Activated naive CD8-positive, alpha-beta T cell treated with anti-CD3 and anti-CD28 coated beads, Interleukin-2, amount 50 U/mL, for 24 hours (primary cell): ENCODE results near the gene PDLIM1.
A peak's percentile ranks its signal among the peaks of the same experiment; 100 is the strongest.

Source experiments
- ATAC-seq: fragments of 150-1000 bp; cut with Tn5 transposase; one replicate; pipeline ENCODE4 v1.10.0; 2021
- DNase-seq: peaks from one replicate; pipeline ENCODE4 v3.0.0; 2021
- H3K27ac Mint-ChIP-seq: one replicate; pipeline ENCODE4 v1.8.0; 2021; ENCODE audit warnings: mild to moderate bottlenecking, mixed read lengths
- H3K27me3 Mint-ChIP-seq: one replicate; pipeline ENCODE4 v1.8.0; 2021; ENCODE audit warnings: mixed read lengths
- H3K36me3 Mint-ChIP-seq: one replicate; pipeline ENCODE4 v1.8.0; 2021; ENCODE audit warnings: low read depth, mixed read lengths
- H3K4me1 Mint-ChIP-seq: one replicate; pipeline ENCODE4 v1.8.0; 2021; ENCODE audit warnings: mixed read lengths
- H3K4me3 Mint-ChIP-seq: one replicate; pipeline ENCODE4 v1.8.0; 2021; ENCODE audit warnings: mild to moderate bottlenecking, moderate library complexity, mixed read lengths
- H3K9me3 Mint-ChIP-seq: one replicate; pipeline ENCODE4 v1.8.0; 2021; ENCODE audit warnings: mixed read lengths

Gene PDLIM1

DNA sequence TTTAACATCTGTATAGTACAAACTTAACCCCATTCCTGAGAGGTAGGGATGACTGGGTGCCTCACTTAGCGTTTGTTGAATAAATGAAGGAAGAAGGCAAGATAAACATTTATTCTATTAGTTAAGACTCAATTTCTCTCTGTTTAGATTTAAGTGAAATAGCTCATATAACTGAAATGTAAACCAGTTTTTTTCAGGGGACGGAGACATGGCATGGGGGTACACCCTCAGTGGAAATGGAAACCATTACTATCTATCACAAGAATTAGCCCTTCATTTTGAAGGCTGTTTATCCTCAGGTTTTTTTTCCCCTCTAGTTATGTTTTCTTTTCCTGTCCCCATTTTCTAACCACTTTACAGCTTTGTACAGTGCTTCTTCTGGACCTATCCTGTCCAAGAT, 35.6 kb upstream of the PDLIM1 start:
- no peaks in the 10 kb centered on the region for H3K9me3 Mint-ChIP-seq
- no peaks in the 10 kb centered on the region for H3K27me3 Mint-ChIP-seq
- no peaks in the 10 kb centered on the region for H3K36me3 Mint-ChIP-seq
- DNase-seq (no peak), ATAC-seq (no peak)
- H3K27ac Mint-ChIP-seq: no peak overlapping the region
- no peaks in the 10 kb centered on the region for H3K4me1 Mint-ChIP-seq
- H3K4me3 Mint-ChIP-seq: no peak overlapping the region

DNA sequence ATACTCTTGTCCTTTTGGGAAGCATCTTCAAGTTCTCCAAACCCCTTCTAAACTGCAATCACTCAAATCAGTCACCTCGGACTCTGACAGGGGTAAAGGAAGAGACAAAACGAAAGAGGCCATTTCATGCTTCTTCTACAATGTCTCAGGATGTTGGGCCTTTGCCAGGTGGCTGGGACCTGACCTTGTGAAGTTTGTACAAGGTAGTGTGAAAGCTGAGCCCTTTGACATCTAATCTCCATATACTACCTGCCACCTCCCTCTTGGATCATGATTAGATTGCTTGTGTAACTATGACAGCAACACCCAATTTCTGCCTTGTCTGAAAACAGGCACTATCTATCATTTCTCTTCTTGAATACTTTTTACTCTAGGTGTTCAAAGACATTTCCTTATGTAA, 35.1 kb upstream of the PDLIM1 start:
- ATAC-seq (no peak), DNase-seq (no peak)
- no peaks in the 10 kb centered on the region for H3K9me3 Mint-ChIP-seq
- no peaks in the 10 kb centered on the region for H3K36me3 Mint-ChIP-seq
- H3K4me3 Mint-ChIP-seq: no peak overlapping the region
- H3K27me3 Mint-ChIP-seq: no peaks in the 10 kb centered on the region
- H3K27ac Mint-ChIP-seq: no peak overlapping the region
- H3K4me1 Mint-ChIP-seq: no peaks in the 10 kb centered on the region

DNA sequence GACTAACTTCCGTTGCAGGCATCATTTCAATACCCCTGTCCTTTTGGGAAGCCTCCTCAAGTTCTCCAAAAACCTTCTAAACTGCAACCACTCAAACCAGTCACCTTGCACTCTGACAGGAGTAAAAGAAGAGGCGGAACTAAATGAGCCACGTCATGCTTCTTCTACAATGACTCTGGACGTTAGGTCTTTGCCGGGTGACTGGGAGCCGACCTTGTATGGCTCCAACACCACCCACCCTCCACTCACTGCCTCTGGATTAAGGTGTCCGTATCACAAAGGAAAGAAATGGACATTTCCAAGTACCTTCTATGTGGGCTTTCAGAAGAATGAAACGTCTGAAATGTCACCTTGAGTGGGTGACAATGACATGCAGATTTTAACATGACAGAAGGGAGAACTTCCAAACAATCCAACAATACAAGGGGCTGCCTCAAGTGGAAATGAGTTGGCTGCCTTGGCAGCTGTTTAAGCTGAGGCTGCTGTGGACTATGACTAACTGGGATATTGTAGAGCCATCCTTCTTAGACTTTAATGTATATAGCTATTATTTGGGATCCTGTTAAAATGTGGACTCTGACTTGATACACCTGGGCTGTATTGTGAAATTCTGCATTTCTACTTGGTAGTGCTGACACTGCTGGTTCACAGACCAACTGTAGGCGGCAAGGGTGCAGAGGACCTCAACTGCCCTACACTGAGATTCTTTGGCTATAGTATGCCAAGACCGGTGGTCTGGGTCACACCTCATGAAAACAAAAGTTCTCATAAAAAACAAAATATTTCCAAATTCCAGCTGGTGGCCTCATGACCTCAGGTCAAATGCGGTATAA, 33.8 kb upstream of the PDLIM1 start:
- ATAC-seq (no peak), DNase-seq (no peak)
- H3K9me3 Mint-ChIP-seq: no peaks in the 10 kb centered on the region
- H3K27me3 Mint-ChIP-seq: no peaks in the 10 kb centered on the region
- no peaks in the 10 kb centered on the region for H3K36me3 Mint-ChIP-seq
- no peak overlapping the region for H3K4me3 Mint-ChIP-seq
- no peaks in the 10 kb centered on the region for H3K4me1 Mint-ChIP-seq
- no peak overlapping the region for H3K27ac Mint-ChIP-seq

DNA sequence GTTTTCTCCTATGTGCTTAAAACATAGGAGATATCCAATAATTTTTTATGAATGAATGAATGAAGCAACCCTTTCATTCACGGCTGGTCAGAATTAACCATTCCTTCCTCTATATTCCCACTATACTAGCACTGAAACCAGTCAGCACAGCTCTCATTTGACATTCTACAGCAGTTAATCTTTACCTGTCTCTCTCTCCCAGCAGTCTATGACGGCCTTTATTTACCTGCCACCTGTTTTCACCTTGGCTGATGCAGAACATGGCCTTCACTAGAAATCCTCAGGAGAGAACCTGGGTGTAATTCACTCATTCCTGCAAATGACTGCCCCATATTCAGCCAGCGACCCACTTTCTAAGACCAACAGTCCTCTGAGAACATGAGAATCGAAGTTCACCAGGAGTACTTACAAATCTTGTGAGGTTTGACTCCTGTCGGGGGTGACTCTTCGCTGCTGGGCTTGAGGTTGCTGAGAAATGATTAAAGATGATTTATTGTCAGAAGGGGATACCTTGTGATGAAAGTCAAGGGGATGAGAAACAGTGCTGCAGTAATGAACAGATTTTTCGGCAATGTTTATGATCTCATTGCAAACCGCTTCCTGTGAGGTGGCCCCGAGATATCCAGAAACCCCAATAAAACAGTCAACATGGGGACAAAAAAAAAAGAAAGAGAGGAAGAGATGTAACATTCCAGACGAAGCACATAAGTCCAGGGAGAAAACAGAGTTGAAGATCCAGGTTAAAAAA, 30.9 kb upstream of the PDLIM1 start:
- H3K4me1 Mint-ChIP-seq: no peaks in the 10 kb centered on the region
- H3K36me3 Mint-ChIP-seq: no peaks in the 10 kb centered on the region
- H3K9me3 Mint-ChIP-seq: no peaks in the 10 kb centered on the region
- H3K27ac Mint-ChIP-seq: no peak overlapping the region
- no peaks in the 10 kb centered on the region for H3K27me3 Mint-ChIP-seq
- no peak for DNase-seq
- H3K4me3 Mint-ChIP-seq: no peak overlapping the region
- no peak for ATAC-seq

DNA sequence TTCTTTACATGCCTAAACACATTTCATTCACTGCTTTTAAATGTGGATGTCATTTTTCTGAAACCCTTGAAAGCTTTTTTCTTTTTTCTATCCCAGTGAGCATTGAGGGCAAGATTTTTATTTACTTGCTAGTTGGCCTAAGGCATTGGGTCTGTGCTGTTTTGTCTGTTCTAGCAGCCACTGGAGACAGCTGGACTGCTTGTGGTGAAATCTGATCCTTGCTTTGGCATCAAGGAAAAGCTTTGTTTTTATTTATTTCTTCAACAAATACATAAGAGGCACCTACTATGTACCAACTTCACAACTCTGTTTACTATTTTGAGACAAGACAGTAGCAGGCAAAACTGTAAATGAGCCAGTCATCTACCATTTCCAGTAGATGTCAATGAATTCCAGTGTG, 28.4 kb upstream of the PDLIM1 start:
- Mint-ChIP-seq H3K4me3 (no peak overlapping the region), H3K36me3 (no peaks in the 10 kb centered on the region), H3K27ac (no peak overlapping the region), H3K9me3 (no peaks in the 10 kb centered on the region), H3K4me1 (no peaks in the 10 kb centered on the region), H3K27me3 (no peaks in the 10 kb centered on the region)
- ATAC-seq (no peak), DNase-seq (no peak)

DNA sequence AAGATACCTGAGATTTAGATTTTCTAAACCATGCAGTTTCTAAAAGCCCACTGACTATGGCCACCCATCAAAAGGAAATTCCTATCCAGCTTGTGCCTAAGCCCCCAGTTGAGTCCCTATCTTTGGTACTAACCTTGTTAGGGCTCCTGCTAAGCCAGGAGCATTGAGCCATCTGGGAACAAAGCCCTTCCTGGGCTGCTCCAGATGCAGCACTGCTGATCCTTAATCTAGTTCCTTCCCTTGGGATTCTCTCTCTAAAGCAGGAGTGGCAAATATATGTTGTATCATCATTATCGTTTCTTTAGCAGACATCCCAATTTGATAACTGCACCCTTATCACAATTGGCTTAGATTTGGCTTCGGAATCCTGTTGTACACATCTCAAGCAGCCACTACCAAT, 24.7 kb upstream of the PDLIM1 start:
- ATAC-seq: no peak
- H3K27me3 Mint-ChIP-seq: no peaks in the 10 kb centered on the region
- DNase-seq: no peak
- H3K4me1 Mint-ChIP-seq: no peaks in the 10 kb centered on the region
- no peaks in the 10 kb centered on the region for H3K9me3 Mint-ChIP-seq
- no peak overlapping the region for H3K4me3 Mint-ChIP-seq
- H3K36me3 Mint-ChIP-seq: no peaks in the 10 kb centered on the region
- H3K27ac Mint-ChIP-seq: no peak overlapping the region

DNA sequence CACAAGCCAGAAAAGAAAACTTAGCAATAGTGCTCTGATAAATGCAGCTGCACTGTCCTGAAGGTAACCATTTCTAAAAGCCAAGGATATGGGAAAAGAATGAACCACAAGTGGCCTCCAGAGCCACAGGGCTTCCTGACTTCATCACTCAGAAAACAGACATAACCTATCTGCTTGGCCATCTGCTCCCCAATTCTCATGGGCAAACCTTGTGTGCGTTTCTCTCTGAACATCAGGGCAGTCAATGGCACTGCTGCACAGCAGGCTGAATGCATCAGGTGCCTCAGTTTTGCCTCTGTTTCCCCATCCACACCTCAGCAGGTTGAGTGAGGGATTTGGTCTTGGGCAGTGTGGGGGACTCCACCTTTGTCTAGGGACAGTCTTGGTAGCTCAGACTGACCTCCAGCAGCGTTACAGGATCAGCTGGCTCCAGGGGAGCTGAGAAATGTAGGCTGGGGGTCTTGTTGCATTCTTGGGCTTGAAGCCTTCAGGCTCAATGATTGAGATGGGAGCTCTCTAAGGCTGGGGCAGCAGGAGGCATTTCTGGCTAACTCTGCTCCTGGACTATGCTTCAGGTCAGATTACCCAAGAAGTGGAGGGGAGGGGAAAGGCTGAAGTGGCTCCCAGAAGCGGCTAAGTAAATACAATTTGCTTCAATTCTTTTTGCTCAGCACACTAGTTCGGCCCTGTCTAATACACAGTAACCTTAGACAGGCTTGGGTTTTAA, 23.6 kb upstream of the PDLIM1 start:
- H3K4me1 Mint-ChIP-seq: peaks cover 3% of the 10 kb centered on the region
- no peak overlapping the region for H3K27ac Mint-ChIP-seq
- no peak for ATAC-seq
- no peak for DNase-seq
- no peaks in the 10 kb centered on the region for H3K27me3 Mint-ChIP-seq
- H3K4me3 Mint-ChIP-seq: no peak overlapping the region
- no peaks in the 10 kb centered on the region for H3K9me3 Mint-ChIP-seq
- H3K36me3 Mint-ChIP-seq: no peaks in the 10 kb centered on the region

DNA sequence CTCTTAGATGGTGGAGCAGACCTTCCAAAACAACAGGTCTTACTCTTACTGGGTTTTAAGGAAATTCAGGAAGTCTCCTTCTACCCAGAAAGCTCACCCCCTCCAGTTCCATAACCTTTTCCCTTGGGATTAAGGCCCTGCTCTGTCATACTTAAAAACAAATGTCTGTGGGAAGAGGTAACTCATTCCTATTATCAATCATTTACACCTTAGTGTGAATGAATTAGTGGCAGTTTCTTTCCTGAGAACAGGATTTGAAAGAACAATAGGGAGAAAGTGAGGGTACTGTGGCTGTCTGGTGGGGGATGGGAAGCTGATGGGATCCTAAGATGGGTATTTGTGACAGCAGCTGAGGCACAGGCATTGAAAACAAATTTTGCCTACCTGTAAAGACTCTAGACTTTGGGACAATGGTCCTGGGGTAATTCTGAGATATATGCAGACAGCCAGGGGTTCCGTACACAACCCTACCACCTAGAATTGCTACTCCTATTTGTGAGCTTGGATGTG, 22.2 kb upstream of the PDLIM1 start:
- no peak overlapping the region for H3K27ac Mint-ChIP-seq
- peaks cover 10% of the 10 kb centered on the region for H3K4me1 Mint-ChIP-seq
- no peaks in the 10 kb centered on the region for H3K27me3 Mint-ChIP-seq
- DNase-seq: no peak
- H3K4me3 Mint-ChIP-seq: no peak overlapping the region
- no peak for ATAC-seq
- no peaks in the 10 kb centered on the region for H3K9me3 Mint-ChIP-seq
- no peaks in the 10 kb centered on the region for H3K36me3 Mint-ChIP-seq

DNA sequence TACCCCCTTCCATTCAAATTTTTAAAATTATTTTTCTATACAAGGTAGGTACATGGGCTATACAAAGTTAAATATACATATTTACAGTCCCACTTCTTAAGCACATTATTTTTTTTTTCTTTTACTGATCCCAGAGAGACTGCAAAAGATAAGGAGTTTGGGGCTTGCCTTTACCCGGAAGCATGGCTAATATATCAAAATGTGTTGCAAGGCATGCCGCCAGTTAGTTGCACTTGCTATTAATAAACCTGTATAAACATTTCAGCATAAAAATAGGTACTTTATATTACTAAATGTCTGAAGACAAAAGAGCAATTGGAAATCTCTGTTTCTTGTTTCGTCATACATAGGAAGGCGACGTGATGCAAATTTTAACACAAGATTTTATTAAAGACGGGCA, 21.5 kb upstream of the PDLIM1 start:
- ATAC-seq: no peak
- DNase-seq: no peak
- no peak overlapping the region for H3K4me3 Mint-ChIP-seq
- peaks cover 10% of the 10 kb centered on the region for H3K4me1 Mint-ChIP-seq
- no peaks in the 10 kb centered on the region for H3K9me3 Mint-ChIP-seq
- peaks cover under 1% of the 10 kb centered on the region for H3K27me3 Mint-ChIP-seq
- no peaks in the 10 kb centered on the region for H3K36me3 Mint-ChIP-seq
- no peak overlapping the region for H3K27ac Mint-ChIP-seq

DNA sequence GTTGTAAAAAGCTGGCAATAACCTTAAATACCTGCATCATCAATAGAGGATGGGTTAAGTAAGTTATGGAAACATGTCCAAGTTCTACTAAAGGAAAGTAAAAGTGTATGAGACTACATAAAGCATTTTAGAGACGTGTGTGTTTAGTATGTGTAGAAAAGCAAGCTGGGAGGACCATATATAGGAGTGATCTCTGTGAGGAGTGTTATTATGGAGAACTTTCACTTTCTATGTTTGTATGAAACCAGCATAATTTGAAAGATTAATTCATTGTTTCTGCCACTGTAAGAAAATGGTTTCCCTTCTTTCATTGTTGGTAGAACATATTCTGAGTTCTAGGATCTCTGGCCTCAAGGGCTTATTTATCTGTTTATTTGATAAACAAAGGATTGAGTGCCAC, 19.2 kb upstream of the PDLIM1 start:
- H3K4me3 Mint-ChIP-seq: no peak overlapping the region
- H3K9me3 Mint-ChIP-seq: no peaks in the 10 kb centered on the region
- peaks cover 10% of the 10 kb centered on the region for H3K4me1 Mint-ChIP-seq
- DNase-seq (no peak), ATAC-seq (no peak)
- H3K27me3 Mint-ChIP-seq: peaks cover 4% of the 10 kb centered on the region
- H3K27ac Mint-ChIP-seq: no peak overlapping the region
- H3K36me3 Mint-ChIP-seq: no peaks in the 10 kb centered on the region

DNA sequence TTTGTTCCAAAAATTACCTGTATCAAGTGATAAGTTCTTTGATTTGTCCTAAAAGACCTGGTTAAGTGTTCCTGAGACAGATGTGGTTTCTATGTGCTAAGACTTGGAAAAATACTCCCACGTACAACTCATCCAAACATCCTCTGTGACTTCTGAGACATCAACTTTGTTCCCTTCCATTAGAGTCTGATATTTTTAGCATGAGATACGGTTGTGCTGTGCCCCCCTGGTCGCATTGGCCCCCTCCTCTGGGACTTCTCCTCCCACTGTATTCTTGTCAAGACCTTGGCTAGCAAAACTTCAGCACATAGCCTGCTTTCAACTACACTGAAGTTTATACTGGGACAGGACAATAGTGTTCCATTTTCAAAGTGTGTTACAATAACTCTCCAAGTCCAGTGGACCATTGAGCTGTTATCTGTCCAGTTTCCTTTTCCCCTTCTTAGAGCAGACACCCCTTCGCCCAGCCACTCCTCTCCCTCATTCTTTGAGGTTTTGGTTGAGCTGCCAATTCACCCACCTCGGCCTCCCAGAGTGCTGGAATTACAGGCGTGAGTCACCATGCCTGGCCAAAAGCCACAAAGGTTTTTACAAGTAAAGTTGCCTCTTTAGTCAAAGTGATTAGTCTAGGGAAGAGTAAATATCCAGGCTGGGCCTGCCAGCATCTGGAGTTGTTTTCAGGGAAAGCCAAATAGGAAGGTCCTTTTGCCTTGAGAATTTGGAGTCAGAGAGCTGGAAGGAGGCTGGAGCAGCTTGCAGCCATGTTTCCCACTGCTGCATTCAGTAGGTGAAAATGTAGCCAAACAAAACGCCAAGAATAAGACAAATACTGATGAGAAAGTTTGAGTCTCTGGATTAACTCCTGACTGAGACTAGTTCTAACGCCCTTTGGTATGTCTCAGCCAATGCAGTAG, 17.8 kb upstream of the PDLIM1 start:
- Mint-ChIP-seq H3K27me3 (peaks cover 4% of the 10 kb centered on the region), H3K27ac (no peak overlapping the region), H3K9me3 (no peaks in the 10 kb centered on the region), H3K4me1 (peaks cover 10% of the 10 kb centered on the region), H3K36me3 (no peaks in the 10 kb centered on the region), H3K4me3 (no peak overlapping the region)
- no peak for DNase-seq
- peak; percentile 49 for ATAC-seq

DNA sequence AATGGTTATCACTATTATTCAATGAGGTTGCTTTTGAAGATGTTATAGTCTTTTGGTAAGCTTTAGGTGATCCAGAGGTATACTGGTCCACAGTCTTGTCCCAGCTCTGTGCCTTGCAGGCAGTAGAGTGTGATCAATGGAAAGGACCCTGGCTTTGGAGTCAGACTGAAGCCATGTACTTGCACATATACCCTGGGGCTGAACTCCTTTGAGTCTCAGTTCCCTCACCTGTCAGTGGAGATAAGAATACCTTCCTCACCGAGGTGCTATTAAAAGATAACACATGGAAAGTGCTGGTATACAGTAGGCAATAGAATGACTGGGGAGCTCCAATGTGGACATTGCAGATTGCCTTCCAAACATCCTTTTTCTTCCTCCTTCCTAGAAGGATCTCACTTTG, 16.0 kb upstream of the PDLIM1 start:
- H3K4me3 Mint-ChIP-seq: no peak overlapping the region
- no peak overlapping the region for H3K27ac Mint-ChIP-seq
- H3K27me3 Mint-ChIP-seq: peaks cover 4% of the 10 kb centered on the region
- no peaks in the 10 kb centered on the region for H3K36me3 Mint-ChIP-seq
- DNase-seq (no peak), ATAC-seq (no peak)
- peaks cover 10% of the 10 kb centered on the region for H3K4me1 Mint-ChIP-seq
- no peaks in the 10 kb centered on the region for H3K9me3 Mint-ChIP-seq

DNA sequence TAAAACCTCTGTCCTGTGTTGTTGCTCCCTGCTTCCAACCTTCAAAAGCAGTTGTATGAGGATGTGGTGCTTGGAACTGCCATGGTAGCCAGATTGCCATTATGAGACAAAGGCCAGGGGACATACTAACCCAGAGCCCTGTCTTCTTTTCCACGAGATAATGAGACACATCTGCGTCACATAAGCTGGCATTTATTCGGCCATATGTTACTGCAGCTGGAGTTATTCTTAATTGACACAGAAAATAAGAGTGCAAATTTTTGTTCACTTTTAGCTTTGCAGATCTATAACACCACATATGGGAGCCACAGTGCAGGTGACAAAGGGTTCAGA, 15.5 kb upstream of the PDLIM1 start:
- no peaks in the 10 kb centered on the region for H3K9me3 Mint-ChIP-seq
- peaks cover 4% of the 10 kb centered on the region for H3K27me3 Mint-ChIP-seq
- no peaks in the 10 kb centered on the region for H3K36me3 Mint-ChIP-seq
- H3K27ac Mint-ChIP-seq: no peak overlapping the region
- H3K4me1 Mint-ChIP-seq: peaks cover 10% of the 10 kb centered on the region
- ATAC-seq: no peak
- DNase-seq: no peak
- H3K4me3 Mint-ChIP-seq: no peak overlapping the region
